GM12864 (cell line): ENCODE measurements around the gene GMDS.
"Not testable (repeated sequence)": the region's sequence is repeated elsewhere in the genome, so short reads cannot be mapped to it uniquely, and the experiment has no call there.

Experiments used
- DNase-seq: peaks from one replicate; pipeline ENCODE4 v3.0.0-alpha.2; 2011; ENCODE audit warnings: low read depth
- H3K4me3 ChIP-seq: 2 replicates; pipeline ENCODE4 v1.5.1; 2011; ENCODE audit warnings: mild to moderate bottlenecking, low read depth, low read length, control low read depth
- CTCF ChIP-seq: IDR thresholded peaks from 2 replicates; pipeline ENCODE4 v1.5.1; 2011; ENCODE audit warnings: low read depth, mild to moderate bottlenecking, moderate library complexity, low read length, control low read depth, inconsistent platforms; ENCODE audit errors: missing control alignments

GMDS gene

DNA sequence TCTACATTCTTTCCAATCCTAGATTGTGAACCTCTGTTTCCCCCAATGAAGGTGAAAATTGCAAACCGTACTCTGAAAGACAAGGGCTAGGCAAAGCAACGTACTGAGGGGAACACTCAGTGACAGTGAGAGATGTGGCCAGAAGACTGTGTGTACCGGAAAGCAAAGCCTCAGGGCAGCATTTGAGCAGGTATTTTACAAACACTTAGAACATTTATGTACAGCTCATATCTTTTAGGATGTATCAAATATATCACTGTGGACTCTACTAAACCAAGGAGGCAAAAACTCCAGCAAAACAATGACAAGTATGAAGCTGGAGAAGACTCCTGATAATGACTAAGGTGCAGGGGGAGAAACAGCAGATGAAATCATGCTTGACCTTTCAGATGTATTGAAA, 398.8 kb downstream of the GMDS start:
- no peak for TF ChIP-seq CTCF
- H3K4me3 ChIP-seq, result no peak overlapping the region
- no peak for DNase-seq

DNA sequence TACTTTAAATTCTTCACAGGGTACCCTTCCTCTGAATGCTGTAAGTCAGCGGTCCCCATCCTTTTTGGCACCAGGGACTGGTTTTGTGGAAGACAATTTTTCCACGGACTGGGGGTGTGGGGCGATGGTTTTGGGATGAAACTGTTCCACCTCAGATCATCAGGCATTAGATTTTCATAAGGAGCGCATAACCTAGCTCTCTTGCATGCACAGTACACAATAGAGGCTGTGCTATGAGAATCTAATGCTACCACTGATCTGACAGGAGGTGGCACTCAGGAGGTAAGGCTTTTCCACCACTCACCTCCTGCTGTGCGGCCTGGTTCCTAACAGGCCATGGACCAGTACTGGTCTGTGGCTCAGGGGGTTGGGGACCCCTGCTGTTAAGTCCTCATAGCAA, 399.9 kb downstream of the GMDS start:
- H3K4me3 ChIP-seq, DNase-seq: not testable (repeated sequence)

DNA sequence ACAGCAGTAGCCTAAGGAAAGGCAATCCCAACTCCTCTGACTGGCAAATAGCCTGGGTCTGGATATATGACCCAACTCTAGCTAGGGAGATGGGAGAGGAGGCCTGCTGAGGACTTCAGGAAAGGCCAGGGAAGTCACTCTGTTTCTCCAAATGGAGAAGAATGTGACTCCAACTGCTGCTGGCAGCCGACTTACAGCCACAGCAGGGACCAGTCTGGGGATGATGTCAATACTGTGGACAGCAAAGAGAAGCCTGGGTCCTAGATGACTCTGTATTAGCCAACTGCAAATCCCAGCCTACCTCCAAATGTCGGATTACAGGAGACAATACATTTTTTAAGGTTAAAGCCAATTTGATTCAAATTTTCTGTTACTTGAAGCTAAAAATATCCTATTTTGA, 403.1 kb downstream of the GMDS start:
- DNase-seq, result no peak
- no peak overlapping the region for H3K4me3 ChIP-seq
- no peak for TF ChIP-seq CTCF

- no peak overlapping the region for H3K4me3 ChIP-seq
- DNase-seq, result no peak
- no peak for TF ChIP-seq CTCF
Observed at GRCh38 chr6:1841136-1841535, 404.3 kb downstream of the GMDS start.

GRCh38 chr6:1840491-1841121, 404.8 kb downstream of the GMDS start:
- no peak for TF ChIP-seq CTCF
- H3K4me3 ChIP-seq, result no peak overlapping the region
- no peak for DNase-seq

DNA sequence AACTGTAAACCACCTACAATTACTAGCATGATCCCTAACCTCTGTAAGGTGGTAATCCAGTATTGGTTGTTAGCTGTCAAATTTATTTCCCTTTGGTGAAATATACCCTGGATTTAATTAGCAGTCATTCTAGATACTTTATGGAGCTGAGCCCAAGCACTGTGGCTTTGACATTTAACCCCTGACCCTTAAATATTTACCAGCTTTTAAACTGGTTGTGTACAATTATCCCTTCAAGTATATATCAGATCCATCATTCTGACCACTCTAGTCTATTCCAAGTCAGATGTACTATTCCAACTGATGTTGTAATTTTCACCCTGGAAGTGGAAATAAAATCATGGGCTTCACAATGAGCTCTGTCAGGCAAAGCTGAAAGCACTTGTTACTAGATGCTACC, 406.0 kb downstream of the GMDS start:
- DNase-seq, result no peak
- TF ChIP-seq CTCF, result no peak
- H3K4me3 ChIP-seq, result no peak overlapping the region

GRCh38 chr6:1838604-1839213, 406.7 kb downstream of the GMDS start:
- H3K4me3 ChIP-seq, result no peak overlapping the region
- TF ChIP-seq CTCF, result no peak
- no peak for DNase-seq
